ENCODE data around the gene TNFSF18.

GRCh38 chr1:172990598-172991215 is 60.0 kb downstream of the TNFSF18 start:
- TF ChIP-seq CTCF (IDR thresholded peaks at IDR 0.05) (no peak), POLR2A (IDR thresholded peaks at IDR 0.05) (no peak)

All from breast epithelium (tissue), 3 donors.